ENCODE data around the gene ASGR1. TPM values are rescaled to one million over a fixed set of nuclear protein-coding genes. Genes with fewer than 3 reads are reported as not detected.

Gene ASGR1
- total and polyA plus RNA-seq, 3 donors from 2014 or later = 11.5 to 21.3 (median 19.1) TPM

- Histone ChIP-seq H3K4me3 (no peak overlapping the region), H3K27ac (no peak overlapping the region), H3K27me3 (no peaks in the 10 kb centered on the region), H3K36me3 (ENCODE audit: low read depth, missing control alignments) (no peaks in the 10 kb centered on the region), H3K9me3 (no peaks in the 10 kb centered on the region), H3K4me1 (no peaks in the 10 kb centered on the region)
- TF ChIP-seq CTCF (IDR thresholded peaks at IDR 0.05) (no peak), POLR2A (IDR thresholded peaks at IDR 0.05) (no peak)
- no peak for DNase-seq
- intact Hi-C loops (cut with DNase I; ENCODE audit: low total_unique reads) = no loop called here
- 56 to 60% methylated on average over 6 of the region's 6 CpGs for WGBS, 2 donors
Measured at GRCh38 chr17:7146115-7146514, 33.1 kb downstream of the ASGR1 start.

DNA sequence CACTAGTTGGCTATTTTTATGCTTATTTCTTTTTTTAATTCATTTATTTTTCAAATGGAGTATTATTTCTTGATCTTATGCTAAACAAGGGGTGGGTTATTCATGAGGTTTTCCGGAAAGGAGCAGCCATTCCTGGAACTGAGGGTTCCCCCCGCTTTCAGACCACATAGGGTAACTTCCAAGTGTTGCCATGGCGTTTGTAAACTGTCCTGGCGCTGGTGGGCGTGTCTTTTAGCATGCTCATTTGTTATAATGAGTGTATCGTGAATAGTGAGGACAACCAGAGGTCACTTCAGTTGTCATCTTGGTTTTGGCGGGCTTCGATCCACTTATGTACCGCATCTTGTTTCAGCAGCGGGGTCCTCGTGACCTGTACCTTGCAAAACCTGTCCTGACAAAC, 35.0 kb downstream of the ASGR1 start:
- H3K4me1 ChIP-seq = no peaks in the 10 kb centered on the region
- 81 to 85% methylated on average over 11 of the region's 11 CpGs for WGBS, 2 donors
- no peaks in the 10 kb centered on the region for H3K36me3 ChIP-seq (ENCODE audit: low read depth, missing control alignments)
- intact Hi-C loops (cut with DNase I; ENCODE audit: low total_unique reads) = no loop called here
- no peaks in the 10 kb centered on the region for H3K9me3 ChIP-seq
- TF ChIP-seq CTCF (IDR thresholded peaks at IDR 0.05) = no peak
- TF ChIP-seq POLR2A (IDR thresholded peaks at IDR 0.05) = no peak
- H3K4me3 ChIP-seq = no peak overlapping the region
- no peak overlapping the region for H3K27ac ChIP-seq
- DNase-seq = no peak
- H3K27me3 ChIP-seq = no peaks in the 10 kb centered on the region

DNA sequence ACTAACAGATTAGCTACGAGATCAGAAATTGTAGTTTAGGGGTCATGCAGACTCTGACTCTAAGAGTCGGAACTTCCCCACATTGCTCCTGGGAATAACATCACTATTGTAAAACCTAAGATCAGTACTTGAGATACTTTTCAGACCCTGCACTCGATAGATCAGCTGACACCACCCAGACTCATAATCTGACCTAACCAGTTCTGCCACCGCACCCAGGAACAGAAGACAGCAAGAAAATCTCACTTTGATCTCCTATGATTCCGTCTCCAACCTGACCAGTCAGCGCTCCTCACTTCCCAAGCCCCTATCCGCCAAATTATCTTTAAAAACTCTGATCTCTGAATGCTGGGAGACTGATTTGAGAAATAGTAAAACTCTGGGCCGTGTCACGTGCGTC, 37.3 kb downstream of the ASGR1 start:
- WGBS, 2 donors = 79 to 86% methylated on average over 10 of the region's 10 CpGs
- Histone ChIP-seq H3K9me3 (no peaks in the 10 kb centered on the region), H3K4me1 (no peaks in the 10 kb centered on the region), H3K36me3 (ENCODE audit: low read depth, missing control alignments) (no peaks in the 10 kb centered on the region), H3K4me3 (no peak overlapping the region), H3K27me3 (no peaks in the 10 kb centered on the region), H3K27ac (no peak overlapping the region)
- TF ChIP-seq CTCF (IDR thresholded peaks at IDR 0.05) (no peak), POLR2A (IDR thresholded peaks at IDR 0.05) (no peak)
- DNase-seq = no peak
- intact Hi-C loops (cut with DNase I; ENCODE audit: low total_unique reads) = no loop called here

- TF ChIP-seq POLR2A (IDR thresholded peaks at IDR 0.05) (no peak), CTCF (IDR thresholded peaks at IDR 0.05) (no peak)
- no peaks in the 10 kb centered on the region for H3K27me3 ChIP-seq
- H3K36me3 ChIP-seq (ENCODE audit: low read depth, missing control alignments) = no peaks in the 10 kb centered on the region
- no peak overlapping the region for H3K4me3 ChIP-seq
- no peaks in the 10 kb centered on the region for H3K9me3 ChIP-seq
- intact Hi-C loops (cut with DNase I; ENCODE audit: low total_unique reads) = no loop called here
- DNase-seq = no peak
- H3K27ac ChIP-seq = no peak overlapping the region
- WGBS, 2 donors = 74 to 78% methylated on average over 10 of the region's 10 CpGs
- no peaks in the 10 kb centered on the region for H3K4me1 ChIP-seq
Measured at GRCh38 chr17:7139400-7139799, 39.8 kb downstream of the ASGR1 start.

GRCh38 chr17:7138800-7139381, 40.3 kb downstream of the ASGR1 start:
- H3K9me3 ChIP-seq = no peaks in the 10 kb centered on the region
- no peak for DNase-seq
- H3K36me3 ChIP-seq (ENCODE audit: low read depth, missing control alignments) = no peaks in the 10 kb centered on the region
- TF ChIP-seq CTCF (IDR thresholded peaks at IDR 0.05) (no peak), POLR2A (IDR thresholded peaks at IDR 0.05) (no peak)
- no peaks in the 10 kb centered on the region for H3K27me3 ChIP-seq
- H3K4me3 ChIP-seq = no peak overlapping the region
- WGBS, 2 donors = 74 to 75% methylated on average over 7 of the region's 7 CpGs
- H3K27ac ChIP-seq = no peak overlapping the region
- intact Hi-C loops (cut with DNase I; ENCODE audit: low total_unique reads) = no loop called here
- H3K4me1 ChIP-seq = no peaks in the 10 kb centered on the region

Measured in testis (tissue), 3 donors.